Breast epithelium (tissue), 3 donors: Measurements from ENCODE around the gene PPDPF.

Source experiments
- CTCF ChIP-seq, 3 donors: fragments of 450-650 bp; IDR thresholded peaks; one replicate each; pipeline ENCODE4 v1.5.1; 2016 to 2017; ENCODE audit warnings: antibody characterized with exemption in 3 of 3, mild to moderate bottlenecking in 3 of 3, moderate library complexity in 3 of 3
- POLR2A ChIP-seq: fragments of 450-650 bp; IDR thresholded peaks from one replicate; pipeline ENCODE4 v1.6.1; 2016; ENCODE audit warnings: antibody characterized with exemption, mild to moderate bottlenecking, moderate library complexity

- no peak for TF ChIP-seq CTCF (IDR thresholded peaks at IDR 0.05)
- no peak for TF ChIP-seq POLR2A
Observed at GRCh38 chr20:63519668-63520503, 679 bp upstream of the PPDPF start.
